ENCODE data around the gene PCDHB10.
A peak's percentile ranks its signal among the peaks of the same experiment; 100 is the strongest.
"Not testable (repeated sequence)": the region's sequence is repeated elsewhere in the genome, so short reads cannot be mapped to it uniquely, and the experiment has no call there.

Gene PCDHB10

GRCh38 chr5:141192110-141192725, at the start of gene PCDHB10:
Gene PCDHB10 (plus strand): TSS chr5:141192353. CDS start chr5:141192553, 200 bp downstream.
- H3K27ac ChIP-seq, result no peak within 1 kb of the TSS
- TF ChIP-seq CTCF (IDR thresholded peaks at IDR 0.05; ENCODE audit: low read depth, low read length), result peak; percentile 71
- H3K36me3 ChIP-seq, result no peaks in the 10 kb centered on the region
- H3K9me3 ChIP-seq (ENCODE audit: severe bottlenecking), result peaks cover 8% of the 10 kb centered on the region
- H3K27me3 ChIP-seq (ENCODE audit: insufficient read depth, low read depth, severe bottlenecking), result no peaks in the 10 kb centered on the region
- H3K4me3 ChIP-seq (ENCODE audit: low read depth, low read length), result peak within 1 kb of the TSS; percentile 30
- DNase-seq, result peak; percentile 76

DNA sequence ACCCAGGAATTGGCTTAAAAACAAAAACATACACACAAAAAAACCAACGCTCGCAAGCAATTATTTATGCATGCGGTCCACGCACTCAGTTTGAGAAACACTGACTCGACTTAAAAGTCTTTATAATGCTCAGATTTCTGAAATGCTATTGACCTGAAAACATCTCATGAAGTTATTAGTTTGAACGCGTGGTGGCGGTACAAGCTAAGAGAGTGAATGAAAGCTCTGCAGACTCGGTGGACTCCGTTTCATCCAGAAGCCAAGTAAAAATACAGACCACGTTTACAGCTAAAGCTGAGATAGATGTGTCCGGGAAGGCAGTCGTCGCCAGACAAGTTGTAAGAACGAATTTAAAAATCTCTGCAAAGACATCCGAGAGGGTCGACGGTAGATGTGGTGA, 42.3 kb upstream of the PCDHB10 start, which contains the start of gene PCDHB6:
Gene PCDHB6 (plus strand): TSS at position 246 of the 400 bp plus-strand sequence. CDS start 201 bp downstream, outside the sequence.
- H3K36me3 ChIP-seq, result no peaks in the 10 kb centered on the region
- no peaks in the 10 kb centered on the region for H3K27me3 ChIP-seq (ENCODE audit: insufficient read depth, low read depth, severe bottlenecking)
- no peak for TF ChIP-seq CTCF (IDR thresholded peaks at IDR 0.05; ENCODE audit: low read depth, low read length)
- no peak within 1 kb of the TSS for H3K4me3 ChIP-seq (ENCODE audit: low read depth, low read length)
- H3K9me3 ChIP-seq (ENCODE audit: severe bottlenecking), result no peaks in the 10 kb centered on the region
- H3K27ac ChIP-seq, result no peak within 1 kb of the TSS
- no peak for DNase-seq

GRCh38 chr5:141150224-141150992, 41.7 kb upstream of the PCDHB10 start:
- Histone ChIP-seq H3K9me3 (ENCODE audit: severe bottlenecking) (no peaks in the 10 kb centered on the region), H3K27me3 (ENCODE audit: insufficient read depth, low read depth, severe bottlenecking) (no peaks in the 10 kb centered on the region), H3K27ac (no peak overlapping the region), H3K36me3 (no peaks in the 10 kb centered on the region), H3K4me3 (ENCODE audit: low read depth, low read length) (no peak overlapping the region)
- no peak for DNase-seq
- TF ChIP-seq CTCF (IDR thresholded peaks at IDR 0.05; ENCODE audit: low read depth, low read length), result no peak

DNA sequence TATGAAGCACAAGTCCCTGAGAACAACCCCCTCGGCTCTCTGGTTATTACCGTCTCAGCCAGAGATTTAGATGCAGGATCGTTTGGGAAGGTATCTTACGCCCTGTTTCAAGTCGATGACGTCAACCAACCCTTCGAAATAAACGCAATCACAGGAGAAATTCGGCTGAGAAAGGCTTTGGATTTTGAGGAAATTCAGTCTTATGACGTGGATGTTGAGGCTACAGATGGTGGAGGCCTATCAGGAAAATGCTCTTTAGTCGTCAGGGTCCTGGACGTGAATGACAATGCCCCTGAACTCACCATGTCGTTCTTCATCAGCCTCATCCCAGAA, 41.2 kb upstream of the PCDHB10 start:
- no peak for DNase-seq
- H3K9me3 ChIP-seq (ENCODE audit: severe bottlenecking), result no peaks in the 10 kb centered on the region

GRCh38 chr5:141151632-141152031, 40.5 kb upstream of the PCDHB10 start:
- H3K27me3 ChIP-seq (ENCODE audit: insufficient read depth, low read depth, severe bottlenecking); H3K27ac ChIP-seq; H3K36me3 ChIP-seq; H3K4me3 ChIP-seq (ENCODE audit: low read depth, low read length); H3K9me3 ChIP-seq (ENCODE audit: severe bottlenecking); DNase-seq: not testable (repeated sequence)

More for the DNA sequence above, 41.2 kb upstream of the PCDHB10 start:
- Histone ChIP-seq H3K27me3 (ENCODE audit: insufficient read depth, low read depth, severe bottlenecking) (no peaks in the 10 kb centered on the region), H3K4me3 (ENCODE audit: low read depth, low read length) (no peak overlapping the region), H3K36me3 (no peaks in the 10 kb centered on the region), H3K27ac (no peak overlapping the region)
- TF ChIP-seq CTCF (IDR thresholded peaks at IDR 0.05; ENCODE audit: low read depth, low read length), result no peak

- not testable (repeated sequence) for H3K9me3 ChIP-seq (ENCODE audit: severe bottlenecking); H3K4me3 ChIP-seq (ENCODE audit: low read depth, low read length); H3K36me3 ChIP-seq; H3K27me3 ChIP-seq (ENCODE audit: insufficient read depth, low read depth, severe bottlenecking); DNase-seq; H3K27ac ChIP-seq
Observed at GRCh38 chr5:141152096-141152495, 40.1 kb upstream of the PCDHB10 start.

All from WERI-Rb-1 (cell line).